Adipocyte (in vitro differentiated cells): ENCODE results near the gene KRTAP4-12.
"Not testable (repeated sequence)": the region's sequence is repeated elsewhere in the genome, so short reads cannot be mapped to it uniquely, and the experiment has no call there.

Experiments
- DNase-seq: peaks from one replicate; pipeline ENCODE4 v3.0.0-alpha.2; 2015; ENCODE audit warnings: low read depth
- H3K27me3 ChIP-seq: replicated peaks from 2 replicates; pipeline ENCODE4 v1.7.0; 2013; ENCODE audit warnings: mild to moderate bottlenecking, low read length, moderate library complexity; ENCODE audit not compliant: control insufficient read depth, insufficient read depth
- H3K36me3 ChIP-seq: 2 replicates; pipeline ENCODE4 v1.7.0; 2013; ENCODE audit warnings: low read length, mild to moderate bottlenecking, moderate library complexity; ENCODE audit not compliant: control insufficient read depth, insufficient read depth, severe bottlenecking
- H3K4me1 ChIP-seq: 2 replicates; pipeline ENCODE4 v1.7.0; 2013; ENCODE audit warnings: mild to moderate bottlenecking, low read length, moderate library complexity; ENCODE audit not compliant: control insufficient read depth, insufficient read depth
- H3K4me3 ChIP-seq: 2 replicates; pipeline ENCODE4 v1.7.0; 2013; ENCODE audit warnings: mild to moderate bottlenecking, low read length, moderate library complexity
- H3K9ac ChIP-seq: 2 replicates; pipeline ENCODE4 v1.7.0; 2013; ENCODE audit warnings: mild to moderate bottlenecking, low read length, moderate library complexity
- H3K9me3 ChIP-seq: 2 replicates; pipeline ENCODE4 v1.7.0; 2013; ENCODE audit warnings: mild to moderate bottlenecking, low read length, moderate library complexity; ENCODE audit not compliant: control insufficient read depth

Gene KRTAP4-12

DNA sequence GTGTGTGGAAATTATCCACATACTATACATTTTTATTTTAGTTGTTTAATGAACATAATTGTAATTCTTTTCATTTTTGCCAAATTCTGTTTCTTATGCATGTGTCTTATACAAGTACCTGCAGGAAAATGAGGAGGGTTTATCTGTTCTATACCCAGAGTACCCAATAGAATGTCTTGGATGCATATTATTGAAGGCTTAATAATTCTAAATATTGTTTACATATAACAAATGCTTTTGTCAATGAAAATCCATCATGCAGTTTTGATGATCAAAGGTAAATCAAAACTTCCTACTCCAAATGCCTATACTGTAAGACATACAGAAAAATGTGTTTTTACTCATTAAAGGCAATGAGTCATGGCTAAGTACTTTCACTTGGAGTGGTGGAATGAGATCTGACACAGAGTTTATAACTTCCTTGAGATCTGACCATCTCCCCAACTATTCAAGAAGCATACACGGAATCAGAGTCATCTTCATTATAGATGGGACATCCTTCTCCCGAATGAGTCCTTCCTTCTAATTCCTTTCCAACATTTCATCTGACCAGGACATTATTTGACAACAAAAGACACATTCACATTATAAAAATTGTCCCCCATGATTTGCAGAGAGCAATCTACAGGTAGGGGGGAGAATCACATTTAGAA is 19.5 kb downstream of the KRTAP4-12 start:
- not testable (repeated sequence) for H3K4me3 ChIP-seq, H3K27me3 ChIP-seq, H3K4me1 ChIP-seq, H3K9ac ChIP-seq, H3K36me3 ChIP-seq, DNase-seq, H3K9me3 ChIP-seq

- H3K4me3 ChIP-seq, result no peak overlapping the region
- H3K9ac ChIP-seq, result no peak overlapping the region
- H3K27me3 ChIP-seq, result no peaks in the 10 kb centered on the region
- H3K9me3 ChIP-seq, result no peaks in the 10 kb centered on the region
- H3K4me1 ChIP-seq, result no peaks in the 10 kb centered on the region
- peak; percentile 23 for DNase-seq
- H3K36me3 ChIP-seq, result no peaks in the 10 kb centered on the region
These were observed 20.1 kb downstream of the KRTAP4-12 start for GRCh38 chr17:41103896-41104295.

DNA sequence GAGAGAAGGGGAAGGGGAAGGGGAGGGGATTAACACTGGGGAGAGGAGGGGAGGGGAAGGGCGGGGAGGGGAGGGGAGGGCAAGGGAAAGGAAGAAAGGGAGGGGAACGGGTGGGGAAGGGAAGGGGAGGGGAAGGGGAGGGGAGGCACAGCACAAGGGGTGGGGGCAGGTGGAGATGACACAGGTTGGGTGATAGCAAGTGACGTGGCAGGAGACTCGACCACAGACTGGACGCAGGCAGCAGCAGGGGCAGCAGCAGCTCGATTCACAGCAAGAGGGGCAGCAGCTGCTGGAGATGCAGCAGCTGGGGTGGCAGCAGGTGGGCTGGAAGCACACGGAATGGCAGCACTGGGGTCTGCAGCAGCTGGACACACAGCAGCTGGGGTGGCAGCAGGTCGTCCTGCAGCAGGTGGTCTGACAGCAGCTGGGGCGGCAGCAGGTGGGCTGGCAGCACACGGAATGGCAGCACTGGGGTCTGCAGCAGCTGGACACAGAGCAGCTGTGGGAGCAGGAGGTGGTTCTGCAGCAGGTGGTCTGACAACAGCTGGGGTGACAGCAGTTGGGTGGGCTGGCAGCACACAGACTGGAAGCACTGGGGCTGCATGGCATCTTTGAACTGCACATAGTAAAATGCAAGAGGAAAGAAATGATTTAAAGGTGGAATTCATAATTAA is 22.3 kb downstream of the KRTAP4-12 start, which contains the start of gene KRTAP4-16:
Gene KRTAP4-16 (minus strand): TSS at position 624 of the 674 bp plus-strand sequence. CDS start 0 bp downstream, at position 624.
- no peaks in the 10 kb centered on the region for H3K4me1 ChIP-seq
- no peak within 1 kb of the TSS for H3K4me3 ChIP-seq
- DNase-seq, result no peak
- no peaks in the 10 kb centered on the region for H3K27me3 ChIP-seq
- no peaks in the 10 kb centered on the region for H3K36me3 ChIP-seq
- H3K9me3 ChIP-seq, result no peaks in the 10 kb centered on the region
- H3K9ac ChIP-seq, result no peak within 1 kb of the TSS

DNA sequence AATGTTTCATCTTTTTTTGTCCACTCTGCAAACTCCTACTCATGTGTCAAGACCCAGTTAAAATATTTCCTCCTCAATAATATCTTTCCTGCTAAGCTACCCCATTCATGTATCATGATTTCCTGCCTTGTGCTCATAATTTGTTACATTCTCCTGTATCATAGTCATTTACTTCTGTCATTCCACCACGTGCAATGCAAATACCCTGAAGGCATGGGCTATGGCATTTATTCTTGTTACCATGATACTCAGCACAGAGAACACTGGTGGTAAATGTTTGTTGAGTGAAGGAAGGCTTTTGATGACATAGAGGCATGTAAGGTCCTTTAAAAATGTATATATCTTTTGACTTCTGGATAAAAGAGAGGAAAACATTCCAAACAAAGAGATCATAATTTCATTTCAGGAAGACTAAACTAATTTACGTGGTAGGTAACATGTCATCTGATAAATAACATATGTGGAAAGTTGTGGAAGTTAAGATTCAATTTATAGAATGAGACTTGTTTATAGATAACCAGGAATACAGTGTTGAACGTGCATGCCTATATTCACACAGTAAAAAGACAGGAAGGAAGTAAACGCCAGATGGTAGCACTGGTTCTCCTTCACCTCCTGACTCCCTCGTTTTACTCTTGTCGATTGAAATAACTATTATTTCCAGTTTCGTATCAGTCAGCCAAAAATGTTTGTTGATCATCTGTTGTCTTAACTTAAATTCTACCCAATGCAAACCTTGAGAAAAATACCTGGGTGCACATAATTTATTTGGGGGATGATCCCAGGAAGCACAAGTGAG is 24.1 kb downstream of the KRTAP4-12 start:
- H3K36me3 ChIP-seq, H3K9ac ChIP-seq, H3K27me3 ChIP-seq, H3K4me1 ChIP-seq, H3K9me3 ChIP-seq, H3K4me3 ChIP-seq: not testable (repeated sequence)
- peak; percentile 83 for DNase-seq

DNA sequence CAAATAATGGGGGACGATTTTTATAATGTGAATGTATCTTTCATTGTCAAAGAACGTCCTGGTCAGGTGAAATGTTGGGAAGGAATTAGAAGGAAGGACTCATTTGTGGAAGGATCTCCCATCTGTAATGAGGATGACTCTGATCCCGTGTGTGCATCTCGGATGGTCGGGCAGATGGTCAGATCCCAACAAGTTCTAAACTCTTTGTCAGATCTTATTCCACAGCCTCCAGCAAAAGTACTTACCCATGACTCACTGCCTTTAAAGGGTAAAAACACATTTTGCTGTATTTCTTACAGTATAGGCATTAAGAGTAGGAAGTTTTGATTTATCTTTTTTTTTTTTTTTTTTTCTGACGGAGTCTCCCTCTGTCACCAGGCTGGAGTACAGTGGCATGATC is 25.5 kb downstream of the KRTAP4-12 start:
- Histone ChIP-seq H3K9ac (no peak overlapping the region), H3K27me3 (no peaks in the 10 kb centered on the region), H3K9me3 (no peaks in the 10 kb centered on the region), H3K4me1 (no peaks in the 10 kb centered on the region), H3K4me3 (no peak overlapping the region), H3K36me3 (no peaks in the 10 kb centered on the region)
- DNase-seq, result peak; percentile 48

DNA sequence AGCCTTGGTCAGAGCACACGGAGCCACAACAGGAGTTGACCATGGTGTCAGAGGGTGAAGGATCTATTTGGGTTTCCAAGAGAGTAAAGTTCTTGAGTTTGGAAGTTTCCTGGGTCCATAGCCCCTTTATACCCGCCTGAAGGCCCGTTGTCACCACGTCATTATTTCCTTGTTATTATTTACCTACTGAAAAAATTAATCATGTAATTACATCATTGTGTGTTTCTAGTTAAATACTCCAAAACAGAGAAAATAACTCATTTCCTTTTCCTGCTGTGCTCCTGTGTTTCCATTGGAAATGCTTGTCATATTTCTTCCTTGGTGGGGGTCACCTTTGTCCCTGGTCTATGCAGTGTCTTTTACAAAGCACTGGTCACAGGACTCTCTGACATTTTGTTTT is 25.9 kb downstream of the KRTAP4-12 start, which contains the start of gene KRTAP4-8:
Gene KRTAP4-8 (minus strand): TSS at position 101 of the 400 bp plus-strand sequence. CDS start 58 bp downstream, at position 43.
- Histone ChIP-seq H3K9ac (no peak within 1 kb of the TSS), H3K4me3 (no peak within 1 kb of the TSS), H3K9me3 (no peaks in the 10 kb centered on the region), H3K27me3 (no peaks in the 10 kb centered on the region), H3K4me1 (no peaks in the 10 kb centered on the region), H3K36me3 (no peaks in the 10 kb centered on the region)
- DNase-seq, result no peak

DNA sequence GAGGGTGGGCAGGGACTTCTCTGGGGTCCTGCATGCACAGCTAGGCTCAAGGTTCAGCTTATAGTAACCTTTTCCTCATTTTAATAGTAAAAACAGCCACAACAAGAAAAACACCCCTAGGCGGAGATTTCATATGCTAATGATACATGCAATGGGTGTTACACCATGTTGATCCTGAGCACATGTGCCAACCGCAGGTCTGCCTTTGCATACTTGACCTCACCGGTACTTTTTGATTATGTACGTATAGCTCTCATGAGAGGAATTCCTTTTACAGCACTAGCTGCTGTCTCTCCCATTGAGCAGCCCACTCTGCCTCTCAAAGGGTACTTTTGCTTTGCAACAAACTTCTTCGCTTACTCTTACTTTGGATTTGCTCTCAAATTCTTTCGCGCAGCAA is 27.9 kb downstream of the KRTAP4-12 start:
- H3K27me3 ChIP-seq, result no peaks in the 10 kb centered on the region
- H3K4me3 ChIP-seq, result no peak overlapping the region
- no peaks in the 10 kb centered on the region for H3K9me3 ChIP-seq
- DNase-seq, result no peak
- no peaks in the 10 kb centered on the region for H3K4me1 ChIP-seq
- H3K9ac ChIP-seq, result no peak overlapping the region
- H3K36me3 ChIP-seq, result no peaks in the 10 kb centered on the region

- not testable (repeated sequence) for H3K4me3 ChIP-seq, DNase-seq, H3K36me3 ChIP-seq, H3K9ac ChIP-seq, H3K27me3 ChIP-seq, H3K9me3 ChIP-seq, H3K4me1 ChIP-seq
These were observed 35.1 kb downstream of the KRTAP4-12 start for GRCh38 chr17:41088760-41089352.

- not testable (repeated sequence) for H3K36me3 ChIP-seq, H3K4me1 ChIP-seq, H3K4me3 ChIP-seq, H3K27me3 ChIP-seq, H3K9me3 ChIP-seq, DNase-seq, H3K9ac ChIP-seq
These were observed 39.7 kb downstream of the KRTAP4-12 start, which contains the start of gene KRTAP4-7 for GRCh38 chr17:41084100-41084856. TSS of gene KRTAP4-7 (plus strand) at chr17:41084150. CDS start at chr17:41084207, 57 bp downstream.

GRCh38 chr17:41083427-41083826 is 40.6 kb downstream of the KRTAP4-12 start:
- not testable (repeated sequence) for H3K9me3 ChIP-seq, H3K4me3 ChIP-seq, H3K4me1 ChIP-seq, H3K27me3 ChIP-seq, H3K36me3 ChIP-seq, H3K9ac ChIP-seq, DNase-seq
